ENCODE results near the gene PLCB2.

DNA sequence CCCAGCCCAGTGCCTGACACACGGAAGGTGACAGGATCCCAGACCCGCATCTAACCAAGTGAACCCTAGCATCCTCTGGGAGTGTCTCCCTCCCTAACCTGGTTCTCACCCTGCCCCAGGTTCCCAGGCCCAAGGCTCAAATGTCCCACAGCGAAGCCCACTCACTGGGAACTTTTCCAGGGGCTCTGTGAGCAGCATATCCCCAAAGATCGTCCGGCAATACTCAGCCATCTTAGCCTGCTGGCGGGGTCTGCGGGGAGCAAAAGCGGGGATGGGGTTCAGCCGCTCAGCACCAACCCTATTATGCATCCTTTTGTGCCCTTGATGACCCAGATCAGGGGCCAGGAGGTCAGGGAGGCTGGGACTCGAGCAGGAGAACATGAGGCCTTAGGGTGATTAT lies 10.4 kb downstream of the PLCB2 start:
- TF ChIP-seq, protein P1, sequence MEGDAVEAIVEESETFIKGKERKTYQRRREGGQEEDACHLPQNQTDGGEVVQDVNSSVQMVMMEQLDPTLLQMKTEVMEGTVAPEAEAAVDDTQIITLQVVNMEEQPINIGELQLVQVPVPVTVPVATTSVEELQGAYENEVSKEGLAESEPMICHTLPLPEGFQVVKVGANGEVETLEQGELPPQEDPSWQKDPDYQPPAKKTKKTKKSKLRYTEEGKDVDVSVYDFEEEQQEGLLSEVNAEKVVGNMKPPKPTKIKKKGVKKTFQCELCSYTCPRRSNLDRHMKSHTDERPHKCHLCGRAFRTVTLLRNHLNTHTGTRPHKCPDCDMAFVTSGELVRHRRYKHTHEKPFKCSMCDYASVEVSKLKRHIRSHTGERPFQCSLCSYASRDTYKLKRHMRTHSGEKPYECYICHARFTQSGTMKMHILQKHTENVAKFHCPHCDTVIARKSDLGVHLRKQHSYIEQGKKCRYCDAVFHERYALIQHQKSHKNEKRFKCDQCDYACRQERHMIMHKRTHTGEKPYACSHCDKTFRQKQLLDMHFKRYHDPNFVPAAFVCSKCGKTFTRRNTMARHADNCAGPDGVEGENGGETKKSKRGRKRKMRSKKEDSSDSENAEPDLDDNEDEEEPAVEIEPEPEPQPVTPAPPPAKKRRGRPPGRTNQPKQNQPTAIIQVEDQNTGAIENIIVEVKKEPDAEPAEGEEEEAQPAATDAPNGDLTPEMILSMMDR (IDR thresholded peaks at IDR 0.05) = no peak
- no peak for TF ChIP-seq REST (IDR thresholded peaks at IDR 0.05; ENCODE audit: insufficient read depth in 1 of 2, low read depth in 2 of 2, low read length in 1 of 2)
- no peak for TF ChIP-seq POLR2AphosphoS5 (IDR thresholded peaks at IDR 0.05; ENCODE audit: low read depth, low read length)
- TF ChIP-seq SIN3A (IDR thresholded peaks at IDR 0.05; ENCODE audit: borderline replicate concordance, insufficient read depth, low read depth, low read length) = no peak
- no peak for TF ChIP-seq TCF7L2 (IDR thresholded peaks at IDR 0.05; ENCODE audit: low read depth, low read length)

Data from Panc1 (cell line).